ENCODE measurements around the gene LRRFIP1.

Gene LRRFIP1

GRCh38 chr2:237752761-237753165, 125.4 kb downstream of the LRRFIP1 start:
- Histone ChIP-seq H3K27ac (ENCODE audit: poor library complexity, severe bottlenecking) (no peak overlapping the region), H3K4me3 (ENCODE audit: severe bottlenecking) (no peak overlapping the region), H3K36me3 (ENCODE audit: low read depth) (peaks cover 96% of the 10 kb centered on the region), H3K27me3 (ENCODE audit: insufficient read depth, poor library complexity, severe bottlenecking) (no peaks in the 10 kb centered on the region), H3K4me1 (ENCODE audit: insufficient read depth, poor library complexity, severe bottlenecking) (no peaks in the 10 kb centered on the region), H3K9me3 (ENCODE audit: severe bottlenecking) (no peaks in the 10 kb centered on the region)
- DNase-seq (ENCODE audit: low spot score) (no peak), ATAC-seq (ENCODE audit: low read depth) (no peak)
- TF ChIP-seq CTCF (IDR thresholded peaks at IDR 0.05; ENCODE audit: poor library complexity, severe bottlenecking) = no peak

GRCh38 chr2:237754182-237754581, 126.8 kb downstream of the LRRFIP1 start:
- H3K36me3 ChIP-seq (ENCODE audit: low read depth) = peaks cover 96% of the 10 kb centered on the region
- no peak for TF ChIP-seq CTCF (IDR thresholded peaks at IDR 0.05; ENCODE audit: poor library complexity, severe bottlenecking)
- ATAC-seq (ENCODE audit: low read depth) (no peak), DNase-seq (ENCODE audit: low spot score) (no peak)
- H3K27ac ChIP-seq (ENCODE audit: poor library complexity, severe bottlenecking) = no peak overlapping the region
- H3K27me3 ChIP-seq (ENCODE audit: insufficient read depth, poor library complexity, severe bottlenecking) = no peaks in the 10 kb centered on the region
- H3K4me1 ChIP-seq (ENCODE audit: insufficient read depth, poor library complexity, severe bottlenecking) = no peaks in the 10 kb centered on the region
- H3K9me3 ChIP-seq (ENCODE audit: severe bottlenecking) = no peaks in the 10 kb centered on the region
- no peak overlapping the region for H3K4me3 ChIP-seq (ENCODE audit: severe bottlenecking)

- Histone ChIP-seq H3K27me3 (ENCODE audit: insufficient read depth, poor library complexity, severe bottlenecking) (no peaks in the 10 kb centered on the region), H3K27ac (ENCODE audit: poor library complexity, severe bottlenecking) (no peak overlapping the region), H3K9me3 (ENCODE audit: severe bottlenecking) (no peaks in the 10 kb centered on the region), H3K36me3 (ENCODE audit: low read depth) (peaks cover 96% of the 10 kb centered on the region), H3K4me1 (ENCODE audit: insufficient read depth, poor library complexity, severe bottlenecking) (no peaks in the 10 kb centered on the region), H3K4me3 (ENCODE audit: severe bottlenecking) (no peak overlapping the region)
- ATAC-seq (ENCODE audit: low read depth) (no peak), DNase-seq (ENCODE audit: low spot score) (no peak)
- TF ChIP-seq CTCF (IDR thresholded peaks at IDR 0.05; ENCODE audit: poor library complexity, severe bottlenecking) = no peak
Measured at GRCh38 chr2:237754626-237755248, 127.3 kb downstream of the LRRFIP1 start.

GRCh38 chr2:237757616-237758015, 130.2 kb downstream of the LRRFIP1 start:
- no peak overlapping the region for H3K4me3 ChIP-seq (ENCODE audit: severe bottlenecking)
- H3K4me1 ChIP-seq (ENCODE audit: insufficient read depth, poor library complexity, severe bottlenecking) = no peaks in the 10 kb centered on the region
- H3K27ac ChIP-seq (ENCODE audit: poor library complexity, severe bottlenecking) = no peak overlapping the region
- no peaks in the 10 kb centered on the region for H3K27me3 ChIP-seq (ENCODE audit: insufficient read depth, poor library complexity, severe bottlenecking)
- DNase-seq (ENCODE audit: low spot score) = no peak
- no peak for ATAC-seq (ENCODE audit: low read depth)
- H3K36me3 ChIP-seq (ENCODE audit: low read depth) = peaks cover 100% of the 10 kb centered on the region
- TF ChIP-seq CTCF (IDR thresholded peaks at IDR 0.05; ENCODE audit: poor library complexity, severe bottlenecking) = no peak
- no peaks in the 10 kb centered on the region for H3K9me3 ChIP-seq (ENCODE audit: severe bottlenecking)

- no peak for DNase-seq (ENCODE audit: low spot score)
- H3K4me3 ChIP-seq (ENCODE audit: severe bottlenecking) = no peak overlapping the region
- no peaks in the 10 kb centered on the region for H3K9me3 ChIP-seq (ENCODE audit: severe bottlenecking)
- peaks cover 100% of the 10 kb centered on the region for H3K36me3 ChIP-seq (ENCODE audit: low read depth)
- no peaks in the 10 kb centered on the region for H3K27me3 ChIP-seq (ENCODE audit: insufficient read depth, poor library complexity, severe bottlenecking)
- no peak overlapping the region for H3K27ac ChIP-seq (ENCODE audit: poor library complexity, severe bottlenecking)
- no peak for TF ChIP-seq CTCF (IDR thresholded peaks at IDR 0.05; ENCODE audit: poor library complexity, severe bottlenecking)
- H3K4me1 ChIP-seq (ENCODE audit: insufficient read depth, poor library complexity, severe bottlenecking) = no peaks in the 10 kb centered on the region
- no peak for ATAC-seq (ENCODE audit: low read depth)
Measured at GRCh38 chr2:237758185-237758584, 130.8 kb downstream of the LRRFIP1 start.
